NCI-H1048 (cell line): Measurements from ENCODE around the gene SPTLC3.

ENCODE experiments used
- DNase-seq: peaks from one replicate; lab custom pipeline; 2025; lab: John Stamatoyannopoulos, UW

SPTLC3 gene

GRCh38 chr20:13099676-13100075, 90.9 kb downstream of the SPTLC3 start:
- no peak for DNase-seq

DNA sequence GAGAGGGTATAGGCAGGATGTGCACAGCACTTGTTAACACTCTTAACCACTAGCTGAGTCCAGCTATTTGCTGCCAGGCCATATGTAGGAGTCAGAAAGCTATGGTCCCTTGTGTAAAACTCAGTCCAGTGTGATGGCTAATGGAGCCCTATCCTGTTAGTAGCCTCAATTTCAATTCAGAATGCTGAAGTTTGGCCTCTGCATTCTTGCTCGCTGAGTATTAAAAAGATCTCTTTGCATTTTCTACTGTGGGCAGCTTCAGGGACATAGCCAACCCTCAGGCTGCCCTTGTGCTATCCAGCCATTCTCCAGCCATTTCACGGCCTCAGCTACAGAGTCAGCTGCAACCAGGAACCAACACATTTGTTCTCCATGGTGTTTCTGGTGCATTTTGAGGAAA, 92.5 kb downstream of the SPTLC3 start:
- no peak for DNase-seq

DNA sequence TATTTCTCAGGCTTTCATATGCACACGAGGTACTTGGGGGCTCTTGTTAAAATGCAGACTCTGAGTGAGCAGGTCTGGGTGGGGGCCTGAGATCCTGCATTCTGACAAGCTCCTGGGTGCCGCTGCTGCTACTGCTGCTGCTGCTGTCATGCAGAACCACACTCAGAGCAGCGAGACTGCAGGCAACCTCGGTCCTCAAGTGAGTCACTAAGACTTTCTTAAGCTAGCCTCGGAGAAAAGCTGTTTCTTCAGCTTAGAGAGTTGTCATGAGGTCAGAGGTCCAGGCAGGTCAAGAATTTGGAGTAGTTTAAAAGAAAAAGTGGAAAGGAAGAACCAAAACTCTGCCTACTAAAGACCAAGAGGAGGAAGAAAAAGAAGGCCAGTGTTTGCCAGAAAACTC, 92.9 kb downstream of the SPTLC3 start:
- DNase-seq, result no peak

GRCh38 chr20:13102237-13102636, 93.5 kb downstream of the SPTLC3 start:
- no peak for DNase-seq

- DNase-seq, result no peak
Observed at GRCh38 chr20:13102694-13103093, 93.9 kb downstream of the SPTLC3 start.

GRCh38 chr20:13105039-13105438, 96.3 kb downstream of the SPTLC3 start:
- DNase-seq, result no peak

DNA sequence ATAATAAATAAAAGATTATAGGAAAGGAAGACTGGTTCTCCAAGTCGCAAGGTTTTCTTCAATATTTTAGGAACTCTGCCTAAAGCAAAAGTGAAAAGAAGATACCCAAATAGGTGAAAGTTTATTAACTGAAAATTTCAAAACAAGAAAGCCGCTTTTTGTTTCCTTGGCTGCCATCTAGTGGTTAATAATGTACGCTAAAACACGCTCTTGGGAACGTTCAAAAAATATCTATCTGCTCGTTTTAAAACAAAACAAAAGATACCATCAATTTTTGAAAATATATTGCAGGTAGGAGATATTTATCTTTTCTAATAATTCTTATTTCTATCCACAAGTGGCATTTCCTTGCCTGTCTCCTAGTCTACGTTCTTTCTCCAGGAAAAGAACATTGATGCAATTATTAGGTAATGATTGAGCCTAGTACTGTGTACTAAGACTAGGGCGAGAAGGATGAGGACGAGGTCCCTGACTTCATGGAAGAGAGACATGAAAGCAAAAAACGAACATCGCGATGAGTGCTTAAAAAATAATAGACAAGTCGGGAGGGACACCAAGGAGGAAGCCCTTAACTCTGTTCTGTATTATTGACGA, 97.2 kb downstream of the SPTLC3 start:
- DNase-seq, result peak; percentile 16

GRCh38 chr20:13109658-13110057, 100.9 kb downstream of the SPTLC3 start:
- no peak for DNase-seq

- no peak for DNase-seq
Observed at GRCh38 chr20:13110796-13111195, 102.0 kb downstream of the SPTLC3 start.

GRCh38 chr20:13111249-13111911, 102.6 kb downstream of the SPTLC3 start:
- no peak for DNase-seq

DNA sequence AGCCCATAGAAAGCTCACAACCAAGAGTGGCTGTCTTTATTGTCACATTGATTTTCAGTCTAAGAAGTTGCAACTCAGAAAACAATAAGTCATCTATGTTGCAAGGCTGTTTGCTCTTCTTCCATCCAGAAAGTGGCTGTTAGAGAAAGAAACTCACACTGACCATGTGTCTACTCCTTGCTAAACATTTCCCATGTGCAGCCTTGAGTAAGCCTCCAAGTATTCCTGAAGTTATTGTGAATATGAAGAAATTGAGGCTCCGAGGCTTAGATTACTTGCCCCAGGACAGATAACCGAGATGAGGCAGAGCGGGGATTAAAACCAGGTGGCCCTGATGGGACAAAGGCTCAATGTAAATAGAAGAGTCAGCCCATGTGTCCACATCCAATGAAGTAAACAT, 105.0 kb downstream of the SPTLC3 start:
- DNase-seq, result no peak

DNA sequence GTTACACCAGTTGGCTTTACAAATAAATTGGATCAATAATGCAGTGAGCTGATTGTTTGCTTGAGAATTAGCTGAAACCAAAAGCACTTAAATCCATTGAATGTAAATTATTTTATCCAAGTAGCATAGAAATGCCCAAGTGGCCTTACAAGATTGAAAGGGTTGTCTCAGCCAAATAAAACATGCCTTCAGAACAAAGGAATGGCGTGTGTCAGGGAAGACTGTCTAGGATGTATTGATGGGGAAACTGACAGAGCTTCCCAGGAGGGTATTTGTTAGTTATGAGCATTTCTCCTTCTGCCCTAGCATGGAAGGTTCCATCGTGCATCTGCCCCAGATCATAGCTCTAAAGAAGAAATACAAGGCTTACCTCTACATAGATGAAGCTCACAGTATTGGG, 108.4 kb downstream of the SPTLC3 start:
- DNase-seq, result no peak

DNA sequence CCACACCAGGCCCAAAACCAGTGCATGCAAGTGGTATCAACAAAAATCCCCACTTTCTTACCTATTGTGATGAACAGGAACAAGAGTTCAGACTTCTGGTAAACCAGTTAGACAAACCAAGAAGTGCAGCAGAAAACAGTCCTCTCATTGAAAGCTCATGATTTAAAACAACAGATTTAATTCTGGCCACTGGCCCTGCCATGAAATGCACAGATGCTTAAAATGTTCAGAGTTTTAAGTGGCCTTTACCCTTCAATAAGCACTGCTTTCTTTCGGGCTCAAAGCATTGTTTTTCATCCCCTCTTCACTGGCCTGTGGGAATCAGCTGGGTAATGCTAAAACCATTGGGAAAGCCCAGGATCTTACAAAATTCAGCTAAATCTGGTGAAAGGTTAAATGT, 109.9 kb downstream of the SPTLC3 start:
- no peak for DNase-seq

DNA sequence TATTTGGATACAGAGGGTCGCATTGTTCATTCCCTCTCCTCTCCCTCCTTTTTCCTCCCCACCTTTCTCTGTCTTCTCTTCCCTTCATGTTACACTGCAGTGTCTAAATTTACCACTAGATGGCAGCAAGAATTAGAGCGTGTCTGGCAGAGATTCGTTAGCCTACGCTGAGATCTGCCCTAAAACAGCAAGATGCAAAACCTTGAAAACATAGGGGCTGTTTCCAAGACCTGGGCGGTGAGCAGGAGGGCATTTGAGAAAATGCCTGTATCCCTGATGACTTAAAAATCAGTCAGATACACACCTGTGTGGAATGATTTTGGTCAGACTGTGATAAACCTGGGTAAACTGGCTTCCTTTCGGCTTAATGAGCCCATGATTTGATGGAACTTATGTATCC, 110.8 kb downstream of the SPTLC3 start:
- no peak for DNase-seq

DNA sequence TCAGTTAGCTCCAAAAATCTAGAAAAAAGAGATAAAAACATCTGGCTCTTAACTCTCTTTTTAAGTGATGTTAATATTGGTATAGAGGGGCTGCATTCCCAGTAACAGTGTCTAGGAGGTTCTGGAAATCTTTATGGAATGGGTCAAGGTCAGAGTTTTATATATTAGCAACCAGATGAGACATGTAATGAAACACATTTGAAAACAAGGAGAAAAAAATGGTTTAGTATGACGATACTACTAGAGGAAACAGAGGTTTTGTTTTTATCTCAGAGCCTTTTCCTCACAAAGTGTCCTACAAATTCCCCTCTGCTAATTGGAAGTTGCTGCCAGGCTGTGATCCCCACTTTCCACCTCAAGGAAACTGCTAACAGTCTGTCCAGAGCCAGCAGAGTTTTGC, 111.7 kb downstream of the SPTLC3 start:
- DNase-seq, result no peak

GRCh38 chr20:13121840-13122515, 113.2 kb downstream of the SPTLC3 start:
- DNase-seq, result no peak

DNA sequence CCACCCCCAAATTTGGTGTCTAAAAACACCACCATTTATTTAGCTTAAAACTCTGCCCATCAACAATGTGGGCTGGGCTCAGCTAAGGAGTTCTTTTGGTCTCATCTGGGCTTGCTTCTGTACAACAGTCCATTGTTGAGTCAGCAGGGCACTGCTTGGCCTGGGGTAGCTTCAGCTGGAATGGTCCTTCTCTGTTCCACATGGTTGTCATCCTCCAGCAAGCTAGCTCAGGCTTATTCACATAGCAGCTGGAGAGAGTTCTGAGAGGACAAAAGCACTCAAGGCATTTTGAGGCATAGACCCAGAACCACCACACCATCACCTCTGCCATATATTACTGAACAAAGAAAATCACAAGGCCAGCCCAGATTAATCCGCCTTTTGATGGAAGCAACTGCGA, 116.7 kb downstream of the SPTLC3 start:
- no peak for DNase-seq

- DNase-seq, result no peak
Observed at GRCh38 chr20:13128173-13128572, 119.4 kb downstream of the SPTLC3 start.

DNA sequence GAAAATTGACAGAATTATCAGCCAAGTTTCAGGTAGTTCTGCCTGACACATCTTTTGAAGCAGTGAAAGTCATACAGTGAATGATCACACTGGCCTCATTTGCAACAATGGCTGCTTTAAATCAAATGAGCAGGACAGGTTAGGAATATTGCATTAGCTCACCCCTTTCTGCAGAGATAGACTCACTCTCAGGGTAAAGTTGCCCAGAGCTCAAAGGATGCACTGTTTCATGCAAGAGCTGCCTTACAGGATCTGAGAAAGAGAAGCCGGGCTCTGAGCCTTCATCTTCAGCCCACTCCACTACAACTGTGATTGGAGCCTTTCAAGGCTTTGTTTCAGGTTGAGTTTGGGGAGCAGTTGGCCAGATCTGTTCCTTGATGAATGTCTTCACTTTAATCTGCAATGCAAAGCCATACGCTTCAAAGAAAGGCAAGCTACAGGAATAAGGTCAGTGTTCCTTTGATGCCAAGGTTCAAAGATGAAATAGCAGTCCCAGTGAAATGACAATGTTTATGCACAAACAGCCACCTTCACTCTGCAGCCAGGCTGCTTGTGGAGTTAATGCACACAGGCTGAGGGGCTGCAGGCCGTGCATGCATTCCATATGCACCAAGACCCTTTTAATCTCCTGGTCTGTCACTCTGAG, 121.4 kb downstream of the SPTLC3 start:
- no peak for DNase-seq

GRCh38 chr20:13130707-13131103, 121.9 kb downstream of the SPTLC3 start:
- no peak for DNase-seq

GRCh38 chr20:13131688-13132087, 122.9 kb downstream of the SPTLC3 start:
- no peak for DNase-seq

GRCh38 chr20:13139459-13140150, 130.8 kb downstream of the SPTLC3 start:
- no peak for DNase-seq
